Psoas muscle (tissue), 8 donors: ENCODE results near the gene GREB1. TPM values are rescaled to one million over a fixed set of nuclear protein-coding genes. Genes with fewer than 3 reads are reported as not detected.

ENCODE experiments used
- ATAC-seq, 4 donors: fragments of 200-7000 bp; cut with Tn5 transposase; one replicate each; pipeline ENCODE4 v1.9.1; 2020; ENCODE audit warnings: moderate library complexity in 3 of 4, mild to moderate bottlenecking in 2 of 4
- DNase-seq, 2 donors: peaks; one replicate each; pipeline ENCODE4 v3.0.0-alpha.2; 2020
- H3K27ac ChIP-seq: fragments of 200-600 bp; one replicate; pipeline ENCODE4 v1.8.0; 2022
- H3K27me3 ChIP-seq, 3 donors: fragments of 200-600 bp in 1 of 3; one replicate each; pipeline versions ENCODE4 v1.6.1 to v1.8.0; 2013 to 2022; ENCODE audit warnings: low read length in 2 of 3, mild to moderate bottlenecking in 2 of 3, moderate library complexity in 1 of 3; ENCODE audit not compliant: insufficient read depth in 3 of 3
- H3K36me3 ChIP-seq, 2 donors: fragments of 200-600 bp in 1 of 2; one replicate each; pipeline versions ENCODE4 v1.6.1 to v1.8.0; 2013 to 2022; ENCODE audit warnings: low read depth in 1 of 2, mild to moderate bottlenecking in 1 of 2, moderate library complexity in 1 of 2; ENCODE audit not compliant: insufficient read depth in 1 of 2
- H3K4me1 ChIP-seq: fragments of 200-600 bp; one replicate; pipeline ENCODE4 v1.8.0; 2022
- H3K4me3 ChIP-seq: fragments of 200-600 bp; one replicate; pipeline ENCODE4 v1.8.0; 2022; ENCODE audit warnings: mild to moderate bottlenecking
- H3K9me3 ChIP-seq: fragments of 200-600 bp; one replicate; pipeline ENCODE4 v1.8.0; 2022
- WGBS, 3 donors: extraction: QIAGEN DNeasy Blood & Tissue Kit; methylation state at CpG; one replicate each; pipeline versions ENCODE4 v1.1.6 to v1.1.7; 2013; 5-methylcytosine and 5-hydroxymethylcytosine counted together
- intact Hi-C, 2 donors: fragments of 100-400 bp; cut with DNase I; formaldehyde crosslinking; loops; one replicate each; pipeline versions ENCODE4 v1.11.0 to v1.14.2; 2022
- polyA plus RNA-seq, 3 donors: library from polyadenylated mRNA; stranded (reverse); fragments of 200-250 nt; gene quantifications; one replicate each; pipeline ENCODE4 v1.2.3, GENCODE V29; 2013
- total RNA-seq, 4 donors: library from RNA; stranded (reverse); fragmentation: NEBNext Ultra II Directional in 2 of 4; extraction: Animal tissue kit (Norgen Biotek cat#: 25700) in 2 of 4; gene quantifications; one replicate each; pipeline versions ENCODE4 v1.2.1 to v1.2.4, GENCODE V29; 2021 to 2023
- TF ChIP-seq, protein P1 (sequence below): fragments of 200-600 bp; IDR thresholded peaks from one replicate; pipeline ENCODE4 v1.8.0; 2022; ENCODE audit warnings: antibody characterized with exemption
- donor health status: healthy with polysubstance abuse.
- donor health status: DM: no; HTN: no; CAD: no; lungs with moderate emphysema.
- donor health status: Bipolar disorder and iron deficiency.
- donor health status: healthy.
- donor health status: DM: yes; HTN: yes; CAD: no.
- donor health status: DM: no; HTN: no; CAD: no.
- donor health status: DM: no; HTN: no; CAD: no.
- donor health status: DM: yes; HTN: yes; CAD: no.

Gene GREB1
- total and polyA plus RNA-seq, 7 donors, result 1.3 to 17.5 (median 3.2) TPM

DNA sequence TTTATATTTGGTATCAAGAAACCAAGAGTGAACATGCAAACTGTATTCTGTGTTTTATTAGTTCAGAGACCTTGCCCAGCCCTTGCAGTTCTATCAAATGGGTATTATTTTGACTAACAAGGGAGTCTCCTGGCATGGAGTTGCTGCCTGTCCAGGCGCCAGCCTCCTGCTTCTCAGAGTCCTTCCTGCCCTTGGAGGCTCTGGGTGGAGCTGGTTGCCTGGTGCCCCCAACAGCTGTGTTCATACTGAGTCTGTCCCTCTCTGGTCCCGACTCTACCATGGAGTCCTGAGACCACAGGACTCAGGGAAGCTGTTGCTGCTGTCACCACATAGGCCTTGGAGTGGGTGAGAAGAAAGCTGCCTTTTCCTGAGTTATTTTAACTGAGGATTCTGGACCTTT is 26.3 kb upstream of the GREB1 start:
- H3K27me3 ChIP-seq, result no peaks in the 10 kb centered on the region

DNA sequence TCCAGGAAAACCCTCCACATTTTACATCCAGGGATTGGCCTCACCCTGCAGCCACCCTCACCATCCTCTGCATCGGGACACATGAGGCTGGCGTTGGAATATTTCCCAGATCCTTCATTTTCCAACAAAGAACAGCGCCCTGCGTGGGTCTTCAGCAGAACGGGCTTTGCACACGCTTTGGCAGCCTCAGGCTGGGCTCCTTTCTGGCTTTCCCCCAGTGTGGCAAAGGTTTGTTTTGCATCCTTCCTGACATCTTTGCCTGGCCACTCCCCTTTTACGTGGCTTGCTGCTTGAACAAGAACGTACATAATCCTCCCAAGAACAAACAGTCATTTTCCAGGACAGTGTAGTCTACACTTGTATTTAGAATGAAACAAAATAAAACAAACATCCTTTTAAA is 25.6 kb upstream of the GREB1 start:
- Histone ChIP-seq H3K4me3 (no peak overlapping the region), H3K36me3 (no peaks in the 10 kb centered on the region), H3K27me3 (no peaks in the 10 kb centered on the region), H3K27ac (no peak overlapping the region), H3K9me3 (peaks cover 4% of the 10 kb centered on the region), H3K4me1 (peaks cover 17% of the 10 kb centered on the region)
- intact Hi-C loops, result no loop called here
- 66 to 80% (median 74%) methylated on average over 8 of the region's 8 CpGs for WGBS, 3 donors
- no peak for DNase-seq
- ATAC-seq, result no peak
- TF ChIP-seq, protein P1, sequence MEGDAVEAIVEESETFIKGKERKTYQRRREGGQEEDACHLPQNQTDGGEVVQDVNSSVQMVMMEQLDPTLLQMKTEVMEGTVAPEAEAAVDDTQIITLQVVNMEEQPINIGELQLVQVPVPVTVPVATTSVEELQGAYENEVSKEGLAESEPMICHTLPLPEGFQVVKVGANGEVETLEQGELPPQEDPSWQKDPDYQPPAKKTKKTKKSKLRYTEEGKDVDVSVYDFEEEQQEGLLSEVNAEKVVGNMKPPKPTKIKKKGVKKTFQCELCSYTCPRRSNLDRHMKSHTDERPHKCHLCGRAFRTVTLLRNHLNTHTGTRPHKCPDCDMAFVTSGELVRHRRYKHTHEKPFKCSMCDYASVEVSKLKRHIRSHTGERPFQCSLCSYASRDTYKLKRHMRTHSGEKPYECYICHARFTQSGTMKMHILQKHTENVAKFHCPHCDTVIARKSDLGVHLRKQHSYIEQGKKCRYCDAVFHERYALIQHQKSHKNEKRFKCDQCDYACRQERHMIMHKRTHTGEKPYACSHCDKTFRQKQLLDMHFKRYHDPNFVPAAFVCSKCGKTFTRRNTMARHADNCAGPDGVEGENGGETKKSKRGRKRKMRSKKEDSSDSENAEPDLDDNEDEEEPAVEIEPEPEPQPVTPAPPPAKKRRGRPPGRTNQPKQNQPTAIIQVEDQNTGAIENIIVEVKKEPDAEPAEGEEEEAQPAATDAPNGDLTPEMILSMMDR, result no peak

More for the DNA sequence above, 26.3 kb upstream of the GREB1 start:
- DNase-seq (no peak), ATAC-seq (no peak)
- Histone ChIP-seq H3K9me3 (peaks cover 8% of the 10 kb centered on the region), H3K4me3 (no peak overlapping the region), H3K36me3 (no peaks in the 10 kb centered on the region), H3K4me1 (peaks cover 17% of the 10 kb centered on the region), H3K27ac (no peak overlapping the region)
- intact Hi-C loops, result no loop called here
- 44 to 65% (median 58%) methylated on average over 2 of the region's 2 CpGs for WGBS, 3 donors
- TF ChIP-seq, protein P1, result no peak

DNA sequence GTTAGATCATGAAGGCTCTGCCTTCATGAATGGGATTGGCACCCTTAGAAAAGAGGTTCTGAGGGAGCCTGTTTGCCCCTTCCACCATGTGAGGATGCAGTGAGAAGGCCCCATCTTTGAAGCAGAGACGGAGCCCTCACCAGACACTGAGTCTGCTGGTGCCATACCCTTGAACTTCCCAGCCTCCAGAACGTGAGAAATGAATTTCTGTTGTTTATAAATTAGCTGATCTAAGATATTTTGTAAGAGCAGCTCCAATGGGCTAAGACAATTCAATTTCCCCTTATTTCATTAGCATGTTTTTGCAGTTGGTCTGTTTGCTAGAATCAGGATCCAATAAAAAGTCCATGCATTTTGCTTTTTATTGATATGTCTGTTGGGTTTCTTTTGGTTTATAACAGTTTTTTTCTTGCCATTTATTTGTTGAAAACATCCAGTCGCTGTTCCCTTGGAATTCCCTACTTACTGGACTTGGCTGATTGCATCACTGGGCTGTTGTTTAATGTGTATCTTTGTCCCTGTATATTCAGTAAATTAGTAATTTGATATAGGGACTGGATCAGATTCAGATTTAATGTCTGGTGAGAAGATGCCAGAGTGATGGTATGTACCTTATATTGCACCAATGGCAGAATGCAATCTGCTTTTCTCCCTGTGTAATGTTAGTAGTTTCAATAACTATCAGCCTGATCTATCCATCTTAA is 24.0 kb upstream of the GREB1 start:
- Histone ChIP-seq H3K4me3 (no peak overlapping the region), H3K9me3 (no peaks in the 10 kb centered on the region), H3K27ac (no peak overlapping the region), H3K4me1 (peaks cover 17% of the 10 kb centered on the region), H3K36me3 (no peaks in the 10 kb centered on the region), H3K27me3 (no peaks in the 10 kb centered on the region)
- WGBS, 3 donors, result 81 to 92% (median 87%) methylated on average over 3 of the region's 3 CpGs
- DNase-seq, result no peak
- no peak for ATAC-seq
- TF ChIP-seq, protein P1, result no peak
- intact Hi-C loops, result no loop called here

DNA sequence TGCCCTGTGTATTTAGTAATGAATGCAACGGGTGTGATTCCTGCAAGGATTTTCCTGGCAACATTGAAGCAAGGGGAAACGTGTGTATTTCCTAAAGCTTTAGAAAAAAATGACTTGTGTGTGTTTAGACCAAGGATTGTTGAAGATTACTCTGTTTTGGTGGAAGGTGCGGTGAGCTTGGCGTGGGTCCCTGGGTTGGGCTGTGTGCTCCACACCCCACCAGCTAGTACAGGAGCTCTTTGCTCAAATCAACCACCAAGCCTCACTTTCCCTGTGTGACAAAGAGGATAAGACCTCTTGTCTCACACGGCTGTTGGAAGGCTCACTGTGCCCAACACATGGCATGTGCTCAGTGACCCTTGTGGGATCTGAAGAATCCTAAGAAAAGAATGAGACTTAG is 21.4 kb upstream of the GREB1 start:
- 67 to 75% (median 68%) methylated on average over 5 of the region's 5 CpGs for WGBS, 3 donors
- ATAC-seq (no peak), DNase-seq (no peak)
- Histone ChIP-seq H3K27me3 (no peaks in the 10 kb centered on the region), H3K36me3 (no peaks in the 10 kb centered on the region), H3K4me1 (peaks cover 3% of the 10 kb centered on the region), H3K9me3 (no peaks in the 10 kb centered on the region), H3K4me3 (no peak overlapping the region), H3K27ac (no peak overlapping the region)
- intact Hi-C loops, result no loop called here
- TF ChIP-seq, protein P1, result no peak

DNA sequence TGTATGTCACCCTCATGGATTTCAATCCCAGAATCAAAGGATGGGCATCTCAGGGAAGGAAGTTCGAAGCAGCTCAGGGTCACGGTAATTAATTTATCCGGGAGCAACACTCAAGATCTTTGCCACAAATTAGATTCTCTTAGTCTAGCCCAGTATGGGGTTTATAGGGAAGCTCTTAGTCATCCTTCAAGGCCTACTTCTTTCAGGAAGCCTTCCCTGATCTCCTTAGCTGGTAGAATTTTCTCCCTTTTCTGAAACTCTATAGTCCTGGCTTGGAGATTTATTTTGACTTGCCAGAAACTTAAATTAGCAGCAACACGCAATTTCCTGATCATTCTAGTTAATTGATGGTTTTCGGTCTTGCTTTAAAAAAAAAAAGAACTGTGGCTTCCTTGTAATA is 20.5 kb upstream of the GREB1 start:
- Histone ChIP-seq H3K27ac (no peak overlapping the region), H3K27me3 (no peaks in the 10 kb centered on the region), H3K36me3 (no peaks in the 10 kb centered on the region), H3K4me3 (no peak overlapping the region), H3K4me1 (no peaks in the 10 kb centered on the region), H3K9me3 (no peaks in the 10 kb centered on the region)
- DNase-seq, result no peak
- ATAC-seq, result no peak
- TF ChIP-seq, protein P1, result no peak
- whole genome bisulfite sequencing, 3 donors, result 76 to 88% (median 83%) methylated on average over 5 of the region's 5 CpGs
- intact Hi-C loops, result no loop called here
